ENCODE measurements around the gene PEX11B.

GRCh38 chr1:145942405-145942804, 23.9 kb upstream of the PEX11B start:
- TF ChIP-seq RCOR1 (IDR thresholded peaks at IDR 0.05; ENCODE audit: insufficient replicate concordance, low read length) (no peak), BHLHE40 (IDR thresholded peaks at IDR 0.05; ENCODE audit: low read depth, low read length) (no peak), POLR2A (IDR thresholded peaks at IDR 0.05; ENCODE audit: low read depth, low read length) (no peak), CTCF (conservative IDR thresholded peaks at IDR 0.05; ENCODE audit: low read depth, low read length) (no peak), ELK1 (IDR thresholded peaks at IDR 0.05; ENCODE audit: borderline replicate concordance, low read depth, low read length) (no peak), MAFK (IDR thresholded peaks at IDR 0.05; ENCODE audit: low read depth, low read length) (no peak), CEBPB (IDR thresholded peaks at IDR 0.05; ENCODE audit: low read depth, low read length) (no peak)

Data from IMR-90 (cell line).